Activated B cell treated with CpG ODN at 0.5 μM for 24 hours (primary cell): ENCODE results near the gene HOXB7. TPM values are rescaled to one million over a fixed set of nuclear protein-coding genes. Genes with fewer than 3 reads are reported as not detected.

Experiments
- ATAC-seq: fragments of 200-7000 bp; cut with Tn5 transposase; one replicate; pipeline ENCODE4 v1.10.0; 2021; ENCODE audit warnings: low read depth, mild to moderate bottlenecking, moderate library complexity
- CTCF ChIA-PET: fragments of 350-600 bp; sonication (Branson Sonifier 250); formaldehyde crosslinking; loops from one replicate; lab custom pipeline; 2021; ENCODE audit warnings: antibody characterized with exemption; lab: Charles Lee
- POLR2A ChIA-PET: fragments of 350-600 bp; sonication (Branson Sonifier 250); formaldehyde crosslinking; loops from one replicate; lab custom pipeline; 2021; ENCODE audit warnings: antibody characterized with exemption; lab: Charles Lee
- DNase-seq: peaks from one replicate; pipeline ENCODE4 v3.0.0; 2022
- H3K27ac Mint-ChIP-seq: one replicate; pipeline ENCODE4 v1.8.0; 2020; ENCODE audit warnings: mixed read lengths
- H3K27me3 Mint-ChIP-seq: one replicate; pipeline ENCODE4 v1.8.0; 2021; ENCODE audit warnings: mixed read lengths
- H3K36me3 Mint-ChIP-seq: one replicate; pipeline ENCODE4 v1.8.0; 2021; ENCODE audit warnings: low read depth, mixed read lengths
- H3K4me1 Mint-ChIP-seq: one replicate; pipeline ENCODE4 v1.8.0; 2021; ENCODE audit warnings: mixed read lengths
- H3K4me3 Mint-ChIP-seq: one replicate; pipeline ENCODE4 v1.8.0; 2020; ENCODE audit warnings: mild to moderate bottlenecking, mixed read lengths
- H3K9me3 Mint-ChIP-seq: one replicate; pipeline ENCODE4 v1.8.0; 2020; ENCODE audit warnings: mixed read lengths
- intact Hi-C: fragments of 100-400 bp; cut with micrococcal nuclease; formaldehyde crosslinking; loops from one replicate; pipeline ENCODE4 v1.15.1; 2024
- total RNA-seq: library from RNA; stranded (reverse); gene quantifications from 2 replicates; pipeline ENCODE4 v1.2.3, GENCODE V29; 2022
- TF ChIP-seq, protein P1 (sequence below): fragments of 200-600 bp; IDR thresholded peaks from one replicate; pipeline ENCODE4 v1.8.0; 2022; ENCODE audit warnings: antibody characterized with exemption, mild to moderate bottlenecking

HOXB7 gene
- total RNA-seq, 1 donor from 2014 or later = 0.60 TPM

DNA sequence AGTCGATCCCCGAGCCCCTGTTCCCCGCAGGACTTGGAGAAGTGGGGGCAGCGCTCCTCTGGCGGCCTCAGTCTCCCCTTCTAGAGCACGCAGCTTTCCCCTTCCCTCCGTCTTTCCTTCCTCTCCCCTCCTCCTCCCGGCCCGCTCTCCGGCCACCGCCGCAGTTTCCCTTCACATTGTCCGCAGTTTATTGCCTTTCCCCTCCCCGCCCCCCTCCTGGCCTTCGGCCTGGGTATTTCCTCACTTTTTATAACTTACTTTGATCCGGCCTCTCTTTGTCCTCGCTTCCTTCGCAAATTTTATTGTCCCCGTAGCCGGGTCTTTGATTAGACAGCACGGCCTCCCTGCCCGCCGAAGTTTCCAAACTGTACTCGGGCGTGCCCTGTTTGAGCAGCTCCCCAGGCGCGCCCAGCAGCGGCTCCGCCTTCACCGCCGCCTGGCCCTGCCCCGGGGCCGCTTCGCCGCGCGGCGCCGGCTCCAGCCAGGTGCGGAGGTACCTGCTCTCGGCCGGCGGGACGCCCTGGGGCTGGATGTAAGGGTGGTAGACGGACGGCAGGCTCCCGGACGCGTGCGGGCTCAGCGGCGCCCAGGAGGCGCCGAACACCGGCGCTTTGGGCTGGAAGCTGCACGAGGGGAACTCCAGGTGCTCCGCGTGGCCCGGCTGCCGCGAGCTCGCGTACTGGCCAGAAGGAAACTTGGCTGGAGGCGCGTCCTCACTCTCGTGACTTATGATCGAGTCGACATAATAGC is 14.9 kb upstream of the HOXB7 start:
- no peaks in the 10 kb centered on the region for H3K9me3 Mint-ChIP-seq
- intact Hi-C loops = loop anchor here (5.0 kb wide), 1 partner anchor 127 kb away; no protein-coding TSS in a partner anchor
- peaks cover 16% of the 10 kb centered on the region for H3K4me1 Mint-ChIP-seq
- ChIA-PET CTCF (interaction anchor here (0.6 to 2.1 kb wide), 6 partner anchors 8 to 291 kb away, joined by 3 to 6 read pairs (median 4); partner anchors contain the start of gene HOXB5), POLR2A (interaction anchor here (0.8 to 1.4 kb wide), 2 partner anchors 13 to 330 kb away, joined by 3 read pairs; no protein-coding TSS in a partner anchor)
- TF ChIP-seq, protein P1, sequence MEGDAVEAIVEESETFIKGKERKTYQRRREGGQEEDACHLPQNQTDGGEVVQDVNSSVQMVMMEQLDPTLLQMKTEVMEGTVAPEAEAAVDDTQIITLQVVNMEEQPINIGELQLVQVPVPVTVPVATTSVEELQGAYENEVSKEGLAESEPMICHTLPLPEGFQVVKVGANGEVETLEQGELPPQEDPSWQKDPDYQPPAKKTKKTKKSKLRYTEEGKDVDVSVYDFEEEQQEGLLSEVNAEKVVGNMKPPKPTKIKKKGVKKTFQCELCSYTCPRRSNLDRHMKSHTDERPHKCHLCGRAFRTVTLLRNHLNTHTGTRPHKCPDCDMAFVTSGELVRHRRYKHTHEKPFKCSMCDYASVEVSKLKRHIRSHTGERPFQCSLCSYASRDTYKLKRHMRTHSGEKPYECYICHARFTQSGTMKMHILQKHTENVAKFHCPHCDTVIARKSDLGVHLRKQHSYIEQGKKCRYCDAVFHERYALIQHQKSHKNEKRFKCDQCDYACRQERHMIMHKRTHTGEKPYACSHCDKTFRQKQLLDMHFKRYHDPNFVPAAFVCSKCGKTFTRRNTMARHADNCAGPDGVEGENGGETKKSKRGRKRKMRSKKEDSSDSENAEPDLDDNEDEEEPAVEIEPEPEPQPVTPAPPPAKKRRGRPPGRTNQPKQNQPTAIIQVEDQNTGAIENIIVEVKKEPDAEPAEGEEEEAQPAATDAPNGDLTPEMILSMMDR = no peak
- peak overlapping the region; percentile 85 for H3K4me3 Mint-ChIP-seq
- DNase-seq (peak; percentile 50), ATAC-seq (peak; percentile 71)
- H3K36me3 Mint-ChIP-seq = no peaks in the 10 kb centered on the region
- peaks cover 72% of the 10 kb centered on the region for H3K27me3 Mint-ChIP-seq
- no peak overlapping the region for H3K27ac Mint-ChIP-seq

DNA sequence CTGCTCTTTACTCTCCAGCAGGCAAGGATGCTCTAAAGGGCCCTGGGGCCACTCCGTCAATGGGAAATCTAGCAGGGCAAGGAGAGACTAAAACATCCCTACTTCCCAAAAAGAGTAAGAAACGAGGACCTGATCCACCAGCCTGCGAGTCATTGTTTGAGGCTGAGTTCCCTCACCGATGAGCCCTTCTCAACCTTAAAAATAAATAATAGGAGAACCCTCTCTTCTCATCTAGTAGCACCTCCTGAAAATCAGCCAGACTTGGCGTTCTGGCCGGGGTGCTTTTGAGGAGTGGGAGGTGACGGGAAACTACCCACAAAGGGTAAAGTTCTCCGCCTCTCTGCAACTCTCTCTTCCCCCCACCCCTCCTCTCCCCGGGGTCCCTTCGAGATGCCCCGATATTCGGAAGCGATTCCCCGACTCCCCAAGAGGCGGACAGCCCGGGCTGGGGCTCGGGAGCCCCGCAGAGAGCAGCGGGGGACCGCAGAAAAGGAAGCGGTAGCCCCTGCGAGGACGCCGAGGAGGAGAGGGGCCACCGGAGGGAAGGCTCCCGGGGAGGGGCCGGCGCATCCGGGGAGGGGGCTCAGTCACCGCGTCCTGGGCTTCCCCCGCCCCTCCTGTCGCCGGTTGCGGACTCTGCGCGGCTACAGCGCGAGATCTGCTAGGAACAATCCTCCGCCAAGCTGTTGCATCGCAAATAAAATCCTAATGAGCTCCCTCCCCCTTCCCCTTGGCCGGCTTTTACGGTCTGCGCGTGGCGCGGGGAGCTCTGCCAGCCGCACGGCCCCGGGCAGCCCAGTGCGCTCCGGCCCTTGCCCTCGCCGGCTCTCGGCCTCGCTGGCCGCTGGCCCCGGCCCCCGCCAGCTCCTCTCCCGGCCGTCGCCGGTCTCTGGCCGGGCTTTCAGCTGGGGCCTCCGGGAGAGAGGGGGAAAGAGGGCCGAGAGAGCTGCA is 14.0 kb upstream of the HOXB7 start:
- Mint-ChIP-seq H3K36me3 (no peaks in the 10 kb centered on the region), H3K27ac (no peak overlapping the region), H3K27me3 (peaks cover 69% of the 10 kb centered on the region), H3K4me3 (peak overlapping the region; percentile 32), H3K4me1 (peaks cover 16% of the 10 kb centered on the region), H3K9me3 (no peaks in the 10 kb centered on the region)
- ChIA-PET POLR2A (interaction anchor here (0.8 to 1.4 kb wide), 2 partner anchors 12 to 329 kb away, joined by 3 read pairs; no protein-coding TSS in a partner anchor), CTCF (interaction anchor here (1.1 to 2.1 kb wide), 4 partner anchors 12 to 290 kb away, joined by 3 to 6 read pairs (median 4); partner anchors contain the start of gene HOXB5)
- intact Hi-C loops = loop anchor here (5.0 kb wide), 1 partner anchor 127 kb away; no protein-coding TSS in a partner anchor
- DNase-seq (no peak), ATAC-seq (peak; percentile 8)
- TF ChIP-seq, protein P1 = no peak

DNA sequence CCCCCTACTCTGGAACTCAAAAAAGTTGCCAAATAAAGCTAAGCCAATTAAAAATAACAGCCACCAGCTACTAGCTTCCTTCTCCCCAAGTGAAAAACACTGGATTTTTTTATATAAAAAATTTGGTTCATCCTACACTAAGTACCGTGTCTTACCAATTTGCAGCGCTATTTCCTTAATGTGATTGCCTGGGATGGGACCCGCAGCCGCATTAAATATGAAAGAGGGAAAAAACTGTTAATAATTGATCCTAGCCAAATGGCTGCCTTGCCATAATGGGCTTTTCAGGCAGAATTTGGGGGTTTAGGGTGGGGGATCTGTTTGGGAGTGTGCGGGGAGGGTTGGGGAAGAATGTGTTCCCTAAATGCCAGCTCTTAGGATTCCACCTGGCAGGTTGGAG is 13.3 kb upstream of the HOXB7 start:
- peaks cover 16% of the 10 kb centered on the region for H3K4me1 Mint-ChIP-seq
- no peak overlapping the region for H3K4me3 Mint-ChIP-seq
- no peak for ATAC-seq
- TF ChIP-seq, protein P1 = no peak
- H3K27me3 Mint-ChIP-seq = peaks cover 68% of the 10 kb centered on the region
- H3K27ac Mint-ChIP-seq = no peak overlapping the region
- ChIA-PET CTCF (interaction anchor here (1.3 kb wide), 1 partner anchor 11 kb away, joined by 3 read pairs; no protein-coding TSS in a partner anchor), POLR2A (no interaction called here)
- intact Hi-C loops = no loop called here
- H3K9me3 Mint-ChIP-seq = no peaks in the 10 kb centered on the region
- no peak for DNase-seq
- H3K36me3 Mint-ChIP-seq = no peaks in the 10 kb centered on the region

DNA sequence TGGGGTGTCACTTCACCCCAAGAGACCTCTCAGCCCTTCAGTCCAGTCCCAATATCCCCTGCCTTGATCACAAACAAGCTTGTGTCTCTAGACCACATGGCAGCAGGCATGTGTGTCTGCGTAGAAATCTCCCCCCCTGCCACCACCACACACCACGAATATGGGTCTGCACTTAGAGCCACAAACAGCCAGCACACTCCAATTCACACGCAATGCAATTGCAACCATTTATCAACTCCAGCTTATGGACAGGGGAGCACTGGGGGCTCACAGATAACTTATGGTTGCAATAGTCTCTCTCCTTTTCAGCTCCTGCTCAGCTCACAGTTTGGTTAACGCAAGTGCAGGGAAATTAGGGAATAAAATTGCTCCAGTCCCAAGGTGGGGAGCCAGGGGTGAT is 12.8 kb upstream of the HOXB7 start:
- TF ChIP-seq, protein P1 = no peak
- CTCF ChIA-PET = interaction anchor here (1.3 to 2.4 kb wide), 3 partner anchors 9 to 13 kb away, joined by 3 to 9 read pairs (median 3); no protein-coding TSS in a partner anchor
- H3K4me1 Mint-ChIP-seq = peaks cover 21% of the 10 kb centered on the region
- DNase-seq = no peak
- no peaks in the 10 kb centered on the region for H3K36me3 Mint-ChIP-seq
- no peak overlapping the region for H3K27ac Mint-ChIP-seq
- no peak overlapping the region for H3K4me3 Mint-ChIP-seq
- intact Hi-C loops = no loop called here
- peaks cover 67% of the 10 kb centered on the region for H3K27me3 Mint-ChIP-seq
- no peak for ATAC-seq
- no peaks in the 10 kb centered on the region for H3K9me3 Mint-ChIP-seq
- POLR2A ChIA-PET = interaction anchor here (0.6 kb wide), 2 partner anchors 526 to 1544 kb away, joined by 3 read pairs; no protein-coding TSS in a partner anchor
